Tibial artery (tissue), 4 donors: ENCODE measurements around the gene FRMD4A.

Experiments
- DNase-seq, 2 donors: peaks; one replicate each; pipeline ENCODE4 v3.0.0-alpha.2; 2019
- H3K27ac ChIP-seq, 2 donors: fragments of 200-600 bp; sonication (generic) in 1 of 2; 1 replicate in 1 of 2; 2 replicates in 1 of 2; pipeline ENCODE4 v1.5.1; 2018 to 2019; ENCODE audit warnings: mild to moderate bottlenecking in 1 of 2
- H3K27me3 ChIP-seq, 2 donors: fragments of 200-600 bp; sonication (generic) in 1 of 2; one replicate each; pipeline versions ENCODE4 v1.5.1 to v1.6.0; 2016 to 2019
- H3K36me3 ChIP-seq, 3 donors: fragments of 200-600 bp; sonication (generic) in 2 of 3; one replicate each; pipeline ENCODE4 v1.5.1; 2016 to 2019; ENCODE audit warnings: mild to moderate bottlenecking in 2 of 3
- H3K4me1 ChIP-seq, 4 donors: fragments of 200-600 bp; sonication (generic) in 2 of 4; 1 replicate in 3 of 4; 2 replicates in 1 of 4; pipeline ENCODE4 v1.5.1; 2016 to 2019
- H3K4me3 ChIP-seq, 2 donors: fragments of 200-600 bp; sonication (generic) in 1 of 2; 1 replicate in 1 of 2; 2 replicates in 1 of 2; pipeline ENCODE4 v1.5.1; 2018 to 2019; ENCODE audit warnings: mild to moderate bottlenecking in 2 of 2
- H3K9me3 ChIP-seq, 3 donors: fragments of 200-600 bp; sonication (generic) in 1 of 3; one replicate each; pipeline ENCODE4 v1.5.1; 2016 to 2019
- CTCF ChIP-seq, 2 experiments: fragments of 200-600 bp in 1 of 2; fragments of 450-650 bp in 1 of 2; IDR thresholded peaks; one replicate each; pipeline ENCODE4 v1.5.1; 2017 to 2019; ENCODE audit warnings: antibody characterized with exemption in 2 of 2, mild to moderate bottlenecking in 1 of 2, moderate library complexity in 1 of 2
- intact Hi-C: fragments of 100-400 bp; cut with DNase I; formaldehyde crosslinking; loops from one replicate; pipeline ENCODE4 v1.15.0; 2023; ENCODE audit warnings: low total_unique reads

FRMD4A gene

GRCh38 chr10:14362104-14362503 lies 31.4 kb upstream of the FRMD4A start:
- DNase-seq = no peak
- Histone ChIP-seq H3K9me3 (no peaks in the 10 kb centered on the region), H3K36me3 (no peaks in the 10 kb centered on the region), H3K4me3 (no peak overlapping the region), H3K4me1 (no peaks in the 10 kb centered on the region), H3K27ac (no peak overlapping the region), H3K27me3 (peaks cover 0 to 8% of the 10 kb centered on the region in 2 donors)
- TF ChIP-seq CTCF (IDR thresholded peaks at IDR 0.05) = no peak
- intact Hi-C loops = no loop called here

GRCh38 chr10:14360961-14361360 lies 30.2 kb upstream of the FRMD4A start:
- H3K27me3 ChIP-seq = peaks cover 0 to 9% of the 10 kb centered on the region in 2 donors
- DNase-seq = no peak
- no peaks in the 10 kb centered on the region for H3K36me3 ChIP-seq
- H3K4me1 ChIP-seq = no peaks in the 10 kb centered on the region
- intact Hi-C loops = no loop called here
- no peak overlapping the region for H3K27ac ChIP-seq
- no peak for TF ChIP-seq CTCF (IDR thresholded peaks at IDR 0.05)
- H3K4me3 ChIP-seq = no peak overlapping the region
- H3K9me3 ChIP-seq = no peaks in the 10 kb centered on the region

- TF ChIP-seq CTCF (IDR thresholded peaks at IDR 0.05) = no peak
Observed at GRCh38 chr10:14360515-14360914, 29.8 kb upstream of the FRMD4A start.

GRCh38 chr10:14358886-14359573 lies 28.3 kb upstream of the FRMD4A start:
- no peak overlapping the region for H3K27ac ChIP-seq
- intact Hi-C loops = no loop called here
- no peaks in the 10 kb centered on the region for H3K36me3 ChIP-seq
- no peak for DNase-seq
- H3K4me3 ChIP-seq = no peak overlapping the region
- H3K9me3 ChIP-seq = no peaks in the 10 kb centered on the region
- H3K27me3 ChIP-seq = peaks cover 0 to 11% of the 10 kb centered on the region in 2 donors
- no peaks in the 10 kb centered on the region for H3K4me1 ChIP-seq
- no peak for TF ChIP-seq CTCF (IDR thresholded peaks at IDR 0.05)

More at GRCh38 chr10:14360515-14360914, 29.8 kb upstream of the FRMD4A start:
- DNase-seq = no peak
- no peak overlapping the region for H3K27ac ChIP-seq
- peaks cover 0 to 14% of the 10 kb centered on the region in 2 donors for H3K27me3 ChIP-seq
- H3K4me1 ChIP-seq = no peaks in the 10 kb centered on the region
- no peaks in the 10 kb centered on the region for H3K9me3 ChIP-seq
- H3K4me3 ChIP-seq = no peak overlapping the region
- intact Hi-C loops = no loop called here
- no peaks in the 10 kb centered on the region for H3K36me3 ChIP-seq

GRCh38 chr10:14356921-14357320 lies 26.2 kb upstream of the FRMD4A start:
- TF ChIP-seq CTCF (IDR thresholded peaks at IDR 0.05) = no peak
- Histone ChIP-seq H3K27ac (no peak overlapping the region), H3K4me3 (no peak overlapping the region), H3K9me3 (no peaks in the 10 kb centered on the region), H3K27me3 (peaks cover 0 to 6% of the 10 kb centered on the region in 2 donors), H3K4me1 (no peaks in the 10 kb centered on the region), H3K36me3 (no peaks in the 10 kb centered on the region)
- DNase-seq = no peak
- intact Hi-C loops = no loop called here
